Liver (tissue), 9 donors: ENCODE measurements around the gene ASB7. TPM values are rescaled to one million over a fixed set of nuclear protein-coding genes. Genes with fewer than 3 reads are reported as not detected.

ENCODE experiments used
- DNase-seq: peaks from one replicate; pipeline ENCODE4 v3.0.0-alpha.2; 2017; ENCODE audit warnings: low spot score
- H3K27ac ChIP-seq, 2 donors: one replicate each; pipeline ENCODE4 v1.7.0; 2013; ENCODE audit warnings: inconsistent platforms in 2 of 2, low read length in 2 of 2, control low read depth in 1 of 2, low read depth in 1 of 2, mild to moderate bottlenecking in 1 of 2
- H3K27me3 ChIP-seq, 4 donors: one replicate each; pipeline versions ENCODE4 v1.6.1 to v1.7.0; 2013; ENCODE audit warnings: low read length in 3 of 4, inconsistent platforms in 1 of 4, mild to moderate bottlenecking in 1 of 4, moderate library complexity in 1 of 4; ENCODE audit not compliant: control insufficient read depth in 4 of 4, insufficient read depth in 4 of 4
- H3K36me3 ChIP-seq, 4 donors: one replicate each; pipeline versions ENCODE4 v1.6.1 to v1.7.0; 2013; ENCODE audit warnings: low read length in 3 of 4, mild to moderate bottlenecking in 3 of 4, low read depth in 1 of 4, moderate library complexity in 1 of 4; ENCODE audit not compliant: control insufficient read depth in 4 of 4, insufficient read depth in 3 of 4
- H3K4me1 ChIP-seq, 4 donors: one replicate each; pipeline versions ENCODE4 v1.6.1 to v1.7.0; 2013; ENCODE audit warnings: low read length in 3 of 4, mild to moderate bottlenecking in 3 of 4, moderate library complexity in 1 of 4; ENCODE audit not compliant: control insufficient read depth in 4 of 4, insufficient read depth in 4 of 4
- H3K4me3 ChIP-seq, 3 donors: one replicate each; pipeline versions ENCODE4 v1.6.1 to v1.7.0; 2013; ENCODE audit warnings: low read length in 3 of 3, control low read depth in 1 of 3, low read depth in 1 of 3, mild to moderate bottlenecking in 1 of 3
- H3K9ac ChIP-seq, 2 donors: one replicate each; pipeline ENCODE4 v1.7.0; 2013; ENCODE audit warnings: low read length in 2 of 2, mild to moderate bottlenecking in 2 of 2, moderate library complexity in 2 of 2, control low read depth in 1 of 2, low read depth in 1 of 2
- H3K9me3 ChIP-seq, 4 donors: one replicate each; pipeline versions ENCODE4 v1.6.1 to v1.7.0; 2013; ENCODE audit warnings: low read length in 3 of 4; ENCODE audit not compliant: control insufficient read depth in 4 of 4
- ATF3 ChIP-seq: IDR thresholded peaks from 2 replicates; pipeline ENCODE4 v1.6.1; 2016; ENCODE audit warnings: antibody characterized with exemption
- CTCF ChIP-seq: fragments of 150-350 bp; IDR thresholded peaks from 2 replicates; pipeline ENCODE4 v1.5.1; 2017; ENCODE audit warnings: improper control_type of control experiment, low read depth, low read length; ENCODE audit not compliant: missing input control
- FOXA1 ChIP-seq: IDR thresholded peaks from 2 replicates; pipeline ENCODE4 v1.6.1; 2016; ENCODE audit warnings: antibody characterized with exemption
- FOXA2 ChIP-seq: IDR thresholded peaks from 2 replicates; pipeline ENCODE4 v1.6.1; 2016; ENCODE audit warnings: antibody characterized with exemption
- GABPA ChIP-seq, 2 donors: IDR thresholded peaks in 1 of 2; conservative IDR thresholded peaks in 1 of 2; 2 replicates each; pipeline ENCODE4 v1.6.1; 2016; ENCODE audit warnings: antibody characterized with exemption in 2 of 2, mild to moderate bottlenecking in 1 of 2, moderate library complexity in 1 of 2
- HNF4A ChIP-seq, 2 donors: conservative IDR thresholded peaks; 2 replicates each; pipeline ENCODE4 v1.6.1; 2016; ENCODE audit warnings: antibody characterized with exemption in 2 of 2, mild to moderate bottlenecking in 2 of 2
- HNF4G ChIP-seq: IDR thresholded peaks from 2 replicates; pipeline ENCODE4 v1.6.1; 2016; ENCODE audit warnings: antibody characterized with exemption
- JUND ChIP-seq, 2 donors: IDR thresholded peaks; 2 replicates each; pipeline ENCODE4 v1.6.1; 2016; ENCODE audit warnings: antibody characterized with exemption in 2 of 2
- MAX ChIP-seq: IDR thresholded peaks from 2 replicates; pipeline ENCODE4 v1.6.1; 2016; ENCODE audit warnings: antibody characterized with exemption
- NR2F2 ChIP-seq: IDR thresholded peaks from 2 replicates; pipeline ENCODE4 v1.6.1; 2016; ENCODE audit warnings: antibody characterized with exemption
- RAD21 ChIP-seq, 2 donors: IDR thresholded peaks; 2 replicates each; pipeline ENCODE4 v1.6.1; 2016; ENCODE audit warnings: antibody characterized with exemption in 2 of 2, mild to moderate bottlenecking in 2 of 2
- REST ChIP-seq: IDR thresholded peaks from 2 replicates; pipeline ENCODE4 v1.6.1; 2016; ENCODE audit warnings: antibody characterized with exemption, mild to moderate bottlenecking
- RXRA ChIP-seq, 2 donors: IDR thresholded peaks; 2 replicates each; pipeline ENCODE4 v1.6.1; 2017 to 2018; ENCODE audit warnings: antibody characterized with exemption in 2 of 2, mild to moderate bottlenecking in 1 of 2
- SP1 ChIP-seq: IDR thresholded peaks from 2 replicates; pipeline ENCODE4 v1.6.1; 2018; ENCODE audit warnings: antibody characterized with exemption, mild to moderate bottlenecking
- TAF1 ChIP-seq: conservative IDR thresholded peaks from 2 replicates; pipeline ENCODE4 v1.6.1; 2016; ENCODE audit warnings: antibody characterized with exemption, mild to moderate bottlenecking
- YY1 ChIP-seq: IDR thresholded peaks from 2 replicates; pipeline ENCODE4 v1.6.1; 2016; ENCODE audit warnings: antibody characterized with exemption, mild to moderate bottlenecking
- ZBTB33 ChIP-seq: IDR thresholded peaks from 2 replicates; pipeline ENCODE4 v1.6.1; 2016; ENCODE audit warnings: antibody characterized with exemption
- WGBS: extraction: QIAGEN DNeasy Blood & Tissue Kit; methylation state at CpG from one replicate; pipeline ENCODE4 v1.1.7; 2013; 5-methylcytosine and 5-hydroxymethylcytosine counted together
- polyA plus RNA-seq, 2 donors: library from polyadenylated mRNA; stranded (reverse) in 1 of 2; unstranded in 1 of 2; fragments of 200-250 nt in 1 of 2; fragments of >200 nt in 1 of 2; fragmentation: Nextera tagmentation in 1 of 2; extraction: Ambion mirVana in 1 of 2; gene quantifications; one replicate each; pipeline versions ENCODE4 v1.2.1 to v1.2.3, GENCODE V29; 2013 to 2015
- total RNA-seq, 2 donors: library from RNA; depleted of rRNA; stranded (reverse); fragments of >200 nt; gene quantifications; one replicate each; pipeline ENCODE4 v1.2.3, GENCODE V29; 2014
- donor health status: healthy.
- donor health status: healthy.
- donor health status: healthy.
- donor health status: healthy.
- donor health status: healthy.

ASB7 gene
- total and polyA plus RNA-seq, 4 donors: 3.7 to 12.6 (median 6.5) TPM

GRCh38 chr15:100591835-100592234 lies 10.6 kb upstream of the ASB7 start:
- no peak for DNase-seq
- TF ChIP-seq HNF4G (no peak), RAD21 (IDR thresholded peaks at IDR 0.05) (no peak), ATF3 (no peak), SP1 (no peak), HNF4A (conservative IDR thresholded peaks at IDR 0.05) (no peak), RXRA (IDR thresholded peaks at IDR 0.05) (no peak), NR2F2 (no peak), JUND (IDR thresholded peaks at IDR 0.05) (no peak)
- 52% methylated on average over 2 of the region's 2 CpGs for WGBS

GRCh38 chr15:100592898-100593297 lies 9.5 kb upstream of the ASB7 start:
- H3K9me3 ChIP-seq: no peaks in the 10 kb centered on the region
- TF ChIP-seq RXRA (IDR thresholded peaks at IDR 0.05) (no peak), ATF3 (no peak), HNF4G (no peak), YY1 (no peak), GABPA (IDR thresholded peaks at IDR 0.05 in 1 of 2, conservative IDR thresholded peaks at IDR 0.05 in 1 of 2) (no peak), HNF4A (conservative IDR thresholded peaks at IDR 0.05) (no peak), TAF1 (no peak), FOXA1 (no peak), CTCF (no peak), MAX (no peak), FOXA2 (no peak), ZBTB33 (no peak), RAD21 (IDR thresholded peaks at IDR 0.05) (no peak), SP1 (no peak), REST (no peak), JUND (IDR thresholded peaks at IDR 0.05) (no peak)
- H3K4me3 ChIP-seq: no peak overlapping the region
- H3K36me3 ChIP-seq: no peaks in the 10 kb centered on the region
- H3K4me1 ChIP-seq: peaks cover 0 to 3% (median 1%) of the 10 kb centered on the region in 4 donors
- H3K27me3 ChIP-seq: no peaks in the 10 kb centered on the region
- H3K9ac ChIP-seq: no peak overlapping the region
- H3K27ac ChIP-seq: no peak overlapping the region
- 89% methylated on average over 3 of the region's 3 CpGs for WGBS
- DNase-seq: no peak

More at GRCh38 chr15:100591835-100592234, 10.6 kb upstream of the ASB7 start:
- H3K4me1 ChIP-seq: peaks cover 0 to 7% (median 2%) of the 10 kb centered on the region in 4 donors
- H3K27ac ChIP-seq: no peak overlapping the region
- H3K36me3 ChIP-seq: no peaks in the 10 kb centered on the region
- no peak overlapping the region for H3K9ac ChIP-seq
- no peak overlapping the region for H3K4me3 ChIP-seq
- H3K27me3 ChIP-seq: no peaks in the 10 kb centered on the region
- no peaks in the 10 kb centered on the region for H3K9me3 ChIP-seq
